ENCODE results near the gene LRP1B. TPM values are rescaled to one million over a fixed set of nuclear protein-coding genes. Genes with fewer than 3 reads are reported as not detected.

LRP1B gene
- total and polyA plus RNA-seq, 7 experiments from 2014 or later, result 0.10 TPM; not detected in 6

- no peak overlapping the region for H3K4me3 Mint-ChIP-seq
- ChIA-PET CTCF (no interaction called here), POLR2A (no interaction called here)
- Histone ChIP-seq H3K4me1 (ENCODE audit: control insufficient read depth in 2 of 2, insufficient read depth in 2 of 2, low read length in 2 of 2) (no peaks in the 10 kb centered on the region), H3K36me3 (ENCODE audit: control insufficient read depth in 2 of 3, insufficient read depth in 3 of 3, low read length in 3 of 3) (no peaks in the 10 kb centered on the region), H3K27me3 (ENCODE audit: control insufficient read depth in 2 of 2, insufficient read depth in 2 of 2, low read length in 2 of 2) (no peaks in the 10 kb centered on the region), H3K27ac (ENCODE audit: low read depth, low read length) (no peak overlapping the region), H3K4me3 (ENCODE audit: low read length) (no peak overlapping the region), H3K9me3 (ENCODE audit: control insufficient read depth in 2 of 3, low read length in 3 of 3) (no peaks in the 10 kb centered on the region)
- no peak for ATAC-seq
- no peak for DNase-seq
- peaks cover 0 to 24% (median 0%) of the 10 kb centered on the region in 11 donors for H3K9me3 Mint-ChIP-seq
- no peaks in the 10 kb centered on the region for H3K36me3 Mint-ChIP-seq
- peaks cover 0 to under 1% (median 0%) of the 10 kb centered on the region in 7 donors for H3K4me1 Mint-ChIP-seq
- intact Hi-C loops (cut with micrococcal nuclease), result no loop called here
- H3K27me3 Mint-ChIP-seq, result no peaks in the 10 kb centered on the region
- H3K27ac Mint-ChIP-seq, result no peak overlapping the region
Observed at GRCh38 chr2:141529659-141530058, 601.2 kb downstream of the LRP1B start.

GRCh38 chr2:141528990-141529389 lies 601.8 kb downstream of the LRP1B start:
- ATAC-seq, result no peak
- Histone ChIP-seq H3K4me1 (ENCODE audit: control insufficient read depth in 2 of 2, insufficient read depth in 2 of 2, low read length in 2 of 2) (no peaks in the 10 kb centered on the region), H3K27me3 (ENCODE audit: control insufficient read depth in 2 of 2, insufficient read depth in 2 of 2, low read length in 2 of 2) (no peaks in the 10 kb centered on the region), H3K4me3 (ENCODE audit: low read length) (no peak overlapping the region), H3K9me3 (ENCODE audit: control insufficient read depth in 2 of 3, low read length in 3 of 3) (no peaks in the 10 kb centered on the region), H3K27ac (ENCODE audit: low read depth, low read length) (no peak overlapping the region), H3K36me3 (ENCODE audit: control insufficient read depth in 2 of 3, insufficient read depth in 3 of 3, low read length in 3 of 3) (no peaks in the 10 kb centered on the region)
- Mint-ChIP-seq H3K4me1 (no peaks in the 10 kb centered on the region), H3K36me3 (no peaks in the 10 kb centered on the region), H3K27ac (no peak overlapping the region), H3K4me3 (no peak overlapping the region), H3K9me3 (peaks cover 0 to 24% (median 0%) of the 10 kb centered on the region in 11 donors), H3K27me3 (no peaks in the 10 kb centered on the region)
- POLR2A ChIA-PET, result no interaction called here
- no peak for DNase-seq
- CTCF ChIA-PET, result no interaction called here
- intact Hi-C loops (cut with micrococcal nuclease), result no loop called here

GRCh38 chr2:141526760-141527159 lies 604.1 kb downstream of the LRP1B start:
- peaks cover 0 to 18% (median 1%) of the 10 kb centered on the region in 11 donors for H3K9me3 Mint-ChIP-seq
- H3K4me1 Mint-ChIP-seq, result no peaks in the 10 kb centered on the region
- no peak overlapping the region for H3K4me3 ChIP-seq (ENCODE audit: low read length)
- no peak overlapping the region for H3K4me3 Mint-ChIP-seq
- no peak for DNase-seq
- intact Hi-C loops (cut with micrococcal nuclease), result no loop called here
- H3K27ac Mint-ChIP-seq, result no peak overlapping the region
- CTCF ChIA-PET, result no interaction called here
- no peak for ATAC-seq
- H3K27me3 Mint-ChIP-seq, result no peaks in the 10 kb centered on the region
- no peaks in the 10 kb centered on the region for H3K4me1 ChIP-seq (ENCODE audit: control insufficient read depth in 2 of 2, insufficient read depth in 2 of 2, low read length in 2 of 2)
- POLR2A ChIA-PET, result no interaction called here
- no peaks in the 10 kb centered on the region for H3K9me3 ChIP-seq (ENCODE audit: control insufficient read depth in 2 of 3, low read length in 3 of 3)
- H3K27me3 ChIP-seq (ENCODE audit: control insufficient read depth in 2 of 2, insufficient read depth in 2 of 2, low read length in 2 of 2), result no peaks in the 10 kb centered on the region
- no peak overlapping the region for H3K27ac ChIP-seq (ENCODE audit: low read depth, low read length)
- H3K36me3 ChIP-seq (ENCODE audit: control insufficient read depth in 2 of 3, insufficient read depth in 3 of 3, low read length in 3 of 3), result no peaks in the 10 kb centered on the region
- no peaks in the 10 kb centered on the region for H3K36me3 Mint-ChIP-seq

GRCh38 chr2:141524777-141525176 lies 606.0 kb downstream of the LRP1B start:
- Mint-ChIP-seq H3K4me3 (no peak overlapping the region), H3K36me3 (no peaks in the 10 kb centered on the region), H3K27me3 (no peaks in the 10 kb centered on the region), H3K9me3 (peaks cover 0 to 18% (median 0%) of the 10 kb centered on the region in 11 donors), H3K4me1 (no peaks in the 10 kb centered on the region), H3K27ac (no peak overlapping the region)
- ATAC-seq (no peak), DNase-seq (no peak)
- intact Hi-C loops (cut with micrococcal nuclease), result no loop called here
- Histone ChIP-seq H3K36me3 (ENCODE audit: control insufficient read depth in 2 of 3, insufficient read depth in 3 of 3, low read length in 3 of 3) (no peaks in the 10 kb centered on the region), H3K4me1 (ENCODE audit: control insufficient read depth in 2 of 2, insufficient read depth in 2 of 2, low read length in 2 of 2) (no peaks in the 10 kb centered on the region), H3K27ac (ENCODE audit: low read depth, low read length) (no peak overlapping the region), H3K9me3 (ENCODE audit: control insufficient read depth in 2 of 3, low read length in 3 of 3) (no peaks in the 10 kb centered on the region), H3K4me3 (ENCODE audit: low read length) (no peak overlapping the region), H3K27me3 (ENCODE audit: control insufficient read depth in 2 of 2, insufficient read depth in 2 of 2, low read length in 2 of 2) (no peaks in the 10 kb centered on the region)
- CTCF ChIA-PET, result no interaction called here
- POLR2A ChIA-PET, result no interaction called here

GRCh38 chr2:141523199-141523598 lies 607.6 kb downstream of the LRP1B start:
- Mint-ChIP-seq H3K4me3 (no peak overlapping the region), H3K27me3 (no peaks in the 10 kb centered on the region), H3K4me1 (no peaks in the 10 kb centered on the region), H3K27ac (no peak overlapping the region), H3K9me3 (peaks cover 0 to 18% (median 0%) of the 10 kb centered on the region in 11 donors), H3K36me3 (no peaks in the 10 kb centered on the region)
- POLR2A ChIA-PET, result no interaction called here
- Histone ChIP-seq H3K36me3 (ENCODE audit: control insufficient read depth in 2 of 3, insufficient read depth in 3 of 3, low read length in 3 of 3) (no peaks in the 10 kb centered on the region), H3K4me3 (ENCODE audit: low read length) (no peak overlapping the region), H3K27me3 (ENCODE audit: control insufficient read depth in 2 of 2, insufficient read depth in 2 of 2, low read length in 2 of 2) (no peaks in the 10 kb centered on the region), H3K9me3 (ENCODE audit: control insufficient read depth in 2 of 3, low read length in 3 of 3) (no peaks in the 10 kb centered on the region), H3K27ac (ENCODE audit: low read depth, low read length) (no peak overlapping the region), H3K4me1 (ENCODE audit: control insufficient read depth in 2 of 2, insufficient read depth in 2 of 2, low read length in 2 of 2) (no peaks in the 10 kb centered on the region)
- no peak for ATAC-seq
- intact Hi-C loops (cut with micrococcal nuclease), result no loop called here
- CTCF ChIA-PET, result no interaction called here
- DNase-seq, result no peak

GRCh38 chr2:141522702-141523101 lies 608.1 kb downstream of the LRP1B start:
- ATAC-seq (no peak), DNase-seq (no peak)
- intact Hi-C loops (cut with micrococcal nuclease), result no loop called here
- Histone ChIP-seq H3K27me3 (ENCODE audit: control insufficient read depth in 2 of 2, insufficient read depth in 2 of 2, low read length in 2 of 2) (no peaks in the 10 kb centered on the region), H3K4me3 (ENCODE audit: low read length) (no peak overlapping the region), H3K4me1 (ENCODE audit: control insufficient read depth in 2 of 2, insufficient read depth in 2 of 2, low read length in 2 of 2) (no peaks in the 10 kb centered on the region), H3K27ac (ENCODE audit: low read depth, low read length) (no peak overlapping the region), H3K9me3 (ENCODE audit: control insufficient read depth in 2 of 3, low read length in 3 of 3) (no peaks in the 10 kb centered on the region), H3K36me3 (ENCODE audit: control insufficient read depth in 2 of 3, insufficient read depth in 3 of 3, low read length in 3 of 3) (no peaks in the 10 kb centered on the region)
- no peak overlapping the region for H3K27ac Mint-ChIP-seq
- H3K4me1 Mint-ChIP-seq, result no peaks in the 10 kb centered on the region
- H3K36me3 Mint-ChIP-seq, result no peaks in the 10 kb centered on the region
- ChIA-PET POLR2A (no interaction called here), CTCF (interaction anchor here (0.6 kb wide), 1 partner anchor 69 kb away, joined by 6 read pairs; no protein-coding TSS in a partner anchor)
- no peaks in the 10 kb centered on the region for H3K27me3 Mint-ChIP-seq
- H3K9me3 Mint-ChIP-seq, result peaks cover 0 to 14% (median 0%) of the 10 kb centered on the region in 11 donors
- H3K4me3 Mint-ChIP-seq, result no peak overlapping the region

- intact Hi-C loops (cut with micrococcal nuclease), result no loop called here
- Mint-ChIP-seq H3K4me1 (no peaks in the 10 kb centered on the region), H3K27ac (no peak overlapping the region), H3K27me3 (no peaks in the 10 kb centered on the region), H3K9me3 (peaks cover 0 to 12% (median 0%) of the 10 kb centered on the region in 11 donors), H3K4me3 (no peak overlapping the region), H3K36me3 (no peaks in the 10 kb centered on the region)
- no peaks in the 10 kb centered on the region for H3K9me3 ChIP-seq (ENCODE audit: control insufficient read depth in 2 of 3, low read length in 3 of 3)
- H3K27ac ChIP-seq (ENCODE audit: low read depth, low read length), result no peak overlapping the region
- no peaks in the 10 kb centered on the region for H3K36me3 ChIP-seq (ENCODE audit: control insufficient read depth in 2 of 3, insufficient read depth in 3 of 3, low read length in 3 of 3)
- no peak for DNase-seq
- no peaks in the 10 kb centered on the region for H3K4me1 ChIP-seq (ENCODE audit: control insufficient read depth in 2 of 2, insufficient read depth in 2 of 2, low read length in 2 of 2)
- ATAC-seq, result no peak
- POLR2A ChIA-PET, result no interaction called here
- CTCF ChIA-PET, result no interaction called here
- H3K27me3 ChIP-seq (ENCODE audit: control insufficient read depth in 2 of 2, insufficient read depth in 2 of 2, low read length in 2 of 2), result no peaks in the 10 kb centered on the region
- no peak overlapping the region for H3K4me3 ChIP-seq (ENCODE audit: low read length)
Observed at GRCh38 chr2:141522048-141522447, 608.8 kb downstream of the LRP1B start.

All from naive thymus-derived CD4-positive, alpha-beta T cell (primary cell).